Stimulated activated naive CD4-positive, alpha-beta T cell treated with Interleukin-2 at 50 U/mL for 16 hours (primary cell): Measurements from ENCODE around the gene PC.
A peak's percentile ranks its signal among the peaks of the same experiment; 100 is the strongest.

ENCODE experiments used
- DNase-seq: peaks from one replicate; lab custom pipeline; 2025; lab: John Stamatoyannopoulos, UW

The PC gene

GRCh38 chr11:66883016-66883965 lies 74.9 kb downstream of the PC start:
- DNase-seq = peak; percentile 43

- no peak for DNase-seq
Observed at GRCh38 chr11:66882561-66883015, 75.6 kb downstream of the PC start.

- no peak for DNase-seq
Observed at GRCh38 chr11:66881927-66882452, 76.2 kb downstream of the PC start.

GRCh38 chr11:66881451-66881835 lies 76.7 kb downstream of the PC start:
- no peak for DNase-seq

- no peak for DNase-seq
Observed at GRCh38 chr11:66880496-66881450, 77.4 kb downstream of the PC start.

GRCh38 chr11:66879999-66880398 lies 78.2 kb downstream of the PC start:
- no peak for DNase-seq

GRCh38 chr11:66879583-66879982 lies 78.6 kb downstream of the PC start:
- no peak for DNase-seq

GRCh38 chr11:66879000-66879399 lies 79.2 kb downstream of the PC start:
- no peak for DNase-seq

- DNase-seq = no peak
Observed at GRCh38 chr11:66878474-66878873, 79.7 kb downstream of the PC start.

- no peak for DNase-seq
Observed at GRCh38 chr11:66877588-66878385, 80.4 kb downstream of the PC start.

- DNase-seq = no peak
Observed at GRCh38 chr11:66875378-66875777, 82.8 kb downstream of the PC start.

GRCh38 chr11:66874232-66874631 lies 84.0 kb downstream of the PC start:
- DNase-seq = no peak

GRCh38 chr11:66871521-66871901 lies 86.7 kb downstream of the PC start:
- DNase-seq = no peak

GRCh38 chr11:66870616-66871520 lies 87.3 kb downstream of the PC start:
- DNase-seq = no peak

GRCh38 chr11:66870131-66870530 lies 88.1 kb downstream of the PC start:
- DNase-seq = no peak

- no peak for DNase-seq
Observed at GRCh38 chr11:66869567-66869870, 88.7 kb downstream of the PC start.

GRCh38 chr11:66868726-66869566 lies 89.2 kb downstream of the PC start:
- peak; percentile 82 for DNase-seq

GRCh38 chr11:66868082-66868725 lies 90.0 kb downstream of the PC start:
- DNase-seq = no peak

- no peak for DNase-seq
Observed at GRCh38 chr11:66867425-66868040, 90.7 kb downstream of the PC start.
